Activated CD4-positive, alpha-beta T cell treated with anti-CD3 and anti-CD28 coated beads, Interleukin-2, amount 10 ng/mL, durations not matched to agents 24 days and 14 days (primary cell): Measurements from ENCODE around the gene PCLO. TPM values are rescaled to one million over a fixed set of nuclear protein-coding genes. Genes with fewer than 3 reads are reported as not detected.
"Not testable (repeated sequence)": the region's sequence is repeated elsewhere in the genome, so short reads cannot be mapped to it uniquely, and the experiment has no call there.

Experiments used
- DNase-seq: peaks from one replicate; pipeline ENCODE4 v3.0.0; 2022
- H3K27ac Mint-ChIP-seq: one replicate; pipeline ENCODE4 v1.8.0; 2022; ENCODE audit warnings: mild to moderate bottlenecking, mixed read lengths
- H3K27me3 Mint-ChIP-seq: one replicate; pipeline ENCODE4 v1.8.0; 2022; ENCODE audit warnings: mixed read lengths
- H3K36me3 Mint-ChIP-seq: one replicate; pipeline ENCODE4 v1.8.0; 2022; ENCODE audit warnings: low read depth, mild to moderate bottlenecking, mixed read lengths
- H3K4me1 Mint-ChIP-seq: one replicate; pipeline ENCODE4 v1.8.0; 2021; ENCODE audit warnings: mixed read lengths
- H3K4me3 Mint-ChIP-seq: one replicate; pipeline ENCODE4 v1.8.0; 2022; ENCODE audit warnings: mild to moderate bottlenecking, moderate library complexity, mixed read lengths
- H3K9me3 Mint-ChIP-seq: one replicate; pipeline ENCODE4 v1.8.0; 2021; ENCODE audit warnings: mixed read lengths
- intact Hi-C: fragments of 100-400 bp; cut with micrococcal nuclease; formaldehyde crosslinking; loops from one replicate; pipeline ENCODE4 v1.15.1; 2023
- total RNA-seq: library from RNA; stranded (reverse); gene quantifications from 2 replicates; pipeline ENCODE4 v1.2.3, GENCODE V29; 2022

PCLO gene
- total RNA-seq, 1 donor from 2014 or later, result not detected

GRCh38 chr7:83111391-83111790 lies 51.3 kb downstream of the PCLO start:
- no peaks in the 10 kb centered on the region for H3K4me1 Mint-ChIP-seq
- no peak overlapping the region for H3K4me3 Mint-ChIP-seq
- no peaks in the 10 kb centered on the region for H3K9me3 Mint-ChIP-seq
- no peak for DNase-seq
- H3K27ac Mint-ChIP-seq, result no peak overlapping the region
- intact Hi-C loops, result no loop called here
- H3K36me3 Mint-ChIP-seq, result no peaks in the 10 kb centered on the region
- no peaks in the 10 kb centered on the region for H3K27me3 Mint-ChIP-seq

GRCh38 chr7:83109352-83109751 lies 53.3 kb downstream of the PCLO start:
- H3K4me1 Mint-ChIP-seq, result no peaks in the 10 kb centered on the region
- no peaks in the 10 kb centered on the region for H3K27me3 Mint-ChIP-seq
- no peak overlapping the region for H3K4me3 Mint-ChIP-seq
- no peak overlapping the region for H3K27ac Mint-ChIP-seq
- no peak for DNase-seq
- intact Hi-C loops, result no loop called here
- no peaks in the 10 kb centered on the region for H3K9me3 Mint-ChIP-seq
- no peaks in the 10 kb centered on the region for H3K36me3 Mint-ChIP-seq

- intact Hi-C loops, result no loop called here
- no peaks in the 10 kb centered on the region for H3K9me3 Mint-ChIP-seq
- H3K4me3 Mint-ChIP-seq, result no peak overlapping the region
- DNase-seq, result no peak
- H3K4me1 Mint-ChIP-seq, result no peaks in the 10 kb centered on the region
- no peak overlapping the region for H3K27ac Mint-ChIP-seq
- no peaks in the 10 kb centered on the region for H3K36me3 Mint-ChIP-seq
- H3K27me3 Mint-ChIP-seq, result no peaks in the 10 kb centered on the region
These were observed 56.7 kb downstream of the PCLO start for GRCh38 chr7:83105948-83106347.

- intact Hi-C loops, result no loop called here
These were observed 57.6 kb downstream of the PCLO start for GRCh38 chr7:83105063-83105462.

GRCh38 chr7:83101530-83101929 lies 61.2 kb downstream of the PCLO start:
- no peak overlapping the region for H3K4me3 Mint-ChIP-seq
- no peaks in the 10 kb centered on the region for H3K9me3 Mint-ChIP-seq
- no peak for DNase-seq
- intact Hi-C loops, result no loop called here
- H3K36me3 Mint-ChIP-seq, result no peaks in the 10 kb centered on the region
- no peaks in the 10 kb centered on the region for H3K27me3 Mint-ChIP-seq
- H3K4me1 Mint-ChIP-seq, result no peaks in the 10 kb centered on the region
- H3K27ac Mint-ChIP-seq, result no peak overlapping the region

More at GRCh38 chr7:83105063-83105462, 57.6 kb downstream of the PCLO start:
- Mint-ChIP-seq H3K27me3 (no peaks in the 10 kb centered on the region), H3K9me3 (no peaks in the 10 kb centered on the region), H3K4me1 (no peaks in the 10 kb centered on the region), H3K27ac (no peak overlapping the region), H3K4me3 (no peak overlapping the region), H3K36me3 (no peaks in the 10 kb centered on the region)
- no peak for DNase-seq

- no peak overlapping the region for H3K27ac Mint-ChIP-seq
- H3K4me3 Mint-ChIP-seq, result no peak overlapping the region
- no peaks in the 10 kb centered on the region for H3K4me1 Mint-ChIP-seq
- no peaks in the 10 kb centered on the region for H3K9me3 Mint-ChIP-seq
- H3K27me3 Mint-ChIP-seq, result no peaks in the 10 kb centered on the region
- H3K36me3 Mint-ChIP-seq, result no peaks in the 10 kb centered on the region
- DNase-seq, result no peak
- intact Hi-C loops, result no loop called here
These were observed 66.6 kb downstream of the PCLO start for GRCh38 chr7:83096065-83096580.

GRCh38 chr7:83085299-83085698 lies 77.4 kb downstream of the PCLO start:
- no peak for DNase-seq
- Mint-ChIP-seq H3K27me3 (no peaks in the 10 kb centered on the region), H3K4me1 (no peaks in the 10 kb centered on the region), H3K9me3 (no peaks in the 10 kb centered on the region), H3K36me3 (no peaks in the 10 kb centered on the region), H3K27ac (no peak overlapping the region), H3K4me3 (no peak overlapping the region)
- intact Hi-C loops, result no loop called here

- H3K4me1 Mint-ChIP-seq, H3K9me3 Mint-ChIP-seq, intact Hi-C loops, H3K4me3 Mint-ChIP-seq, H3K27me3 Mint-ChIP-seq, DNase-seq, H3K27ac Mint-ChIP-seq, H3K36me3 Mint-ChIP-seq: not testable (repeated sequence)
These were observed 82.8 kb downstream of the PCLO start for GRCh38 chr7:83079879-83080278.

GRCh38 chr7:83077328-83077727 lies 85.4 kb downstream of the PCLO start:
- H3K4me1 Mint-ChIP-seq, result no peaks in the 10 kb centered on the region
- H3K4me3 Mint-ChIP-seq, result no peak overlapping the region
- no peaks in the 10 kb centered on the region for H3K27me3 Mint-ChIP-seq
- intact Hi-C loops, result no loop called here
- no peaks in the 10 kb centered on the region for H3K36me3 Mint-ChIP-seq
- no peak for DNase-seq
- H3K27ac Mint-ChIP-seq, result no peak overlapping the region
- H3K9me3 Mint-ChIP-seq, result no peaks in the 10 kb centered on the region

GRCh38 chr7:83072576-83073517 lies 89.8 kb downstream of the PCLO start:
- H3K4me1 Mint-ChIP-seq, result no peaks in the 10 kb centered on the region
- no peaks in the 10 kb centered on the region for H3K9me3 Mint-ChIP-seq
- no peaks in the 10 kb centered on the region for H3K36me3 Mint-ChIP-seq
- no peaks in the 10 kb centered on the region for H3K27me3 Mint-ChIP-seq
- H3K27ac Mint-ChIP-seq, result no peak overlapping the region
- H3K4me3 Mint-ChIP-seq, result no peak overlapping the region
- DNase-seq, result no peak
- intact Hi-C loops, result no loop called here

- H3K9me3 Mint-ChIP-seq, result no peaks in the 10 kb centered on the region
These were observed 97.0 kb downstream of the PCLO start for GRCh38 chr7:83065714-83066113.

GRCh38 chr7:83060218-83060617 lies 102.5 kb downstream of the PCLO start:
- DNase-seq, result no peak
- intact Hi-C loops, result no loop called here
- no peak overlapping the region for H3K27ac Mint-ChIP-seq
- no peaks in the 10 kb centered on the region for H3K36me3 Mint-ChIP-seq
- no peaks in the 10 kb centered on the region for H3K9me3 Mint-ChIP-seq
- no peak overlapping the region for H3K4me3 Mint-ChIP-seq
- no peaks in the 10 kb centered on the region for H3K4me1 Mint-ChIP-seq
- H3K27me3 Mint-ChIP-seq, result no peaks in the 10 kb centered on the region

More at GRCh38 chr7:83065714-83066113, 97.0 kb downstream of the PCLO start:
- intact Hi-C loops, result no loop called here
- no peak for DNase-seq
- no peak overlapping the region for H3K27ac Mint-ChIP-seq
- no peak overlapping the region for H3K4me3 Mint-ChIP-seq
- H3K27me3 Mint-ChIP-seq, result no peaks in the 10 kb centered on the region
- H3K4me1 Mint-ChIP-seq, result no peaks in the 10 kb centered on the region
- H3K36me3 Mint-ChIP-seq, result no peaks in the 10 kb centered on the region

- Mint-ChIP-seq H3K4me3 (no peak overlapping the region), H3K9me3 (no peaks in the 10 kb centered on the region), H3K36me3 (no peaks in the 10 kb centered on the region), H3K27ac (no peak overlapping the region), H3K27me3 (no peaks in the 10 kb centered on the region), H3K4me1 (no peaks in the 10 kb centered on the region)
- DNase-seq, result no peak
- intact Hi-C loops, result no loop called here
These were observed 104.0 kb downstream of the PCLO start for GRCh38 chr7:83058667-83059066.

GRCh38 chr7:83055197-83055596 lies 107.5 kb downstream of the PCLO start:
- H3K4me3 Mint-ChIP-seq, result no peak overlapping the region

More at GRCh38 chr7:83055197-83055596, 107.5 kb downstream of the PCLO start:
- no peaks in the 10 kb centered on the region for H3K36me3 Mint-ChIP-seq
- no peak overlapping the region for H3K27ac Mint-ChIP-seq
- H3K27me3 Mint-ChIP-seq, result no peaks in the 10 kb centered on the region
- intact Hi-C loops, result no loop called here
- DNase-seq, result no peak
- H3K9me3 Mint-ChIP-seq, result no peaks in the 10 kb centered on the region
- no peaks in the 10 kb centered on the region for H3K4me1 Mint-ChIP-seq
